ENCODE data around the gene RHBDL3. TPM values are rescaled to one million over a fixed set of nuclear protein-coding genes. Genes with fewer than 3 reads are reported as not detected.

Gene RHBDL3
- total RNA-seq, 2 donors from 2014 or later, result 0.26 to 0.66 TPM

DNA sequence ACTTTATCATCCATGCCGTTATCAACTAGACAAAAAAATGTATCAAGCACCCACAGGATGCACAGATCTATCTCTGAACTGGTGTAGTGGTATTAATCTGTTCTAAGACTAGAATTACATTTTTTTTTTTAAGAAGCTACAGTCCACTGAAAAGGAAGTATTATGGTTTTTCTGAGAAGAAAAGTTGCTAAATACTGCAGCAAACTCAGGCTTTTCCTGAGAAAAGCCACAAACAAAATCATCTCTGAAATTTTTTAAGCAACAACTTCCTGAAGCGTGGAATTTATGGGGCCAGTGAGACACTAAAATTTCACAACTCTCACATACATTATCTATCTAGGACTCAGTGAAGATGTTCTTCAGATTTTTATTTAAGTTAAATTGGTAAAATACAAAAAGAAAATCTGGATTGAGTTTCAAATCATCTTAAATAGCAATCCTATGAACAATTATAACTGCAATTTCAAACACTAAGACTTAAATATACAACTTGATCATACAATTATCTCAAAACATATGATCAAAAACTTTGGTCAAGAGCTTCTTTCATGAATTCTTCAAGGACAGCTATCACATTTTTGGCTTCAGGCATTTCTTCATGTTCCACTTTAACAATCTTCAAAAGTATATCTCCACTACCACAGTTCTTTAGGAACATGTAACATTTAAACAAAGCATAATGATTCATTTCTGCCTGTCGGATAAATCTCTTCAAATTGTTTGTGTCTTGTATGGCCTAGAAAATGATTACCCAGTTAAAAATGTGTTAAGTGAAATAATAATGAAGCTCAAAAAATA is 65.8 kb downstream of the RHBDL3 start:
- no peaks in the 10 kb centered on the region for H3K9me3 ChIP-seq
- 79 to 86% methylated on average over 3 of the region's 3 CpGs for WGBS, 2 donors
- no peaks in the 10 kb centered on the region for H3K4me1 ChIP-seq
- ATAC-seq, result no peak
- H3K27ac ChIP-seq, result no peak overlapping the region
- DNase-seq, result no peak
- H3K4me3 ChIP-seq, result no peak overlapping the region
- intact Hi-C loops (cut with DNase I), result no loop called here
- peaks cover 0 to 4% of the 10 kb centered on the region in 2 donors for H3K36me3 ChIP-seq (replicated peaks in 1 of 2; ENCODE audit: insufficient read depth in 1 of 2, low read depth in 2 of 2)
- H3K27me3 ChIP-seq, result no peaks in the 10 kb centered on the region
- TF ChIP-seq, protein P1, sequence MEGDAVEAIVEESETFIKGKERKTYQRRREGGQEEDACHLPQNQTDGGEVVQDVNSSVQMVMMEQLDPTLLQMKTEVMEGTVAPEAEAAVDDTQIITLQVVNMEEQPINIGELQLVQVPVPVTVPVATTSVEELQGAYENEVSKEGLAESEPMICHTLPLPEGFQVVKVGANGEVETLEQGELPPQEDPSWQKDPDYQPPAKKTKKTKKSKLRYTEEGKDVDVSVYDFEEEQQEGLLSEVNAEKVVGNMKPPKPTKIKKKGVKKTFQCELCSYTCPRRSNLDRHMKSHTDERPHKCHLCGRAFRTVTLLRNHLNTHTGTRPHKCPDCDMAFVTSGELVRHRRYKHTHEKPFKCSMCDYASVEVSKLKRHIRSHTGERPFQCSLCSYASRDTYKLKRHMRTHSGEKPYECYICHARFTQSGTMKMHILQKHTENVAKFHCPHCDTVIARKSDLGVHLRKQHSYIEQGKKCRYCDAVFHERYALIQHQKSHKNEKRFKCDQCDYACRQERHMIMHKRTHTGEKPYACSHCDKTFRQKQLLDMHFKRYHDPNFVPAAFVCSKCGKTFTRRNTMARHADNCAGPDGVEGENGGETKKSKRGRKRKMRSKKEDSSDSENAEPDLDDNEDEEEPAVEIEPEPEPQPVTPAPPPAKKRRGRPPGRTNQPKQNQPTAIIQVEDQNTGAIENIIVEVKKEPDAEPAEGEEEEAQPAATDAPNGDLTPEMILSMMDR (IDR thresholded peaks at IDR 0.05), result no peak
- TF ChIP-seq POLR2A (IDR thresholded peaks at IDR 0.05), result no peak

- intact Hi-C loops (cut with DNase I), result no loop called here
- H3K4me1 ChIP-seq, result no peaks in the 10 kb centered on the region
- TF ChIP-seq POLR2A (IDR thresholded peaks at IDR 0.05), result no peak
- TF ChIP-seq, protein P1 (IDR thresholded peaks at IDR 0.05), result no peak
- H3K36me3 ChIP-seq (replicated peaks in 1 of 2; ENCODE audit: insufficient read depth in 1 of 2, low read depth in 2 of 2), result peaks cover 0 to 4% of the 10 kb centered on the region in 2 donors
- ATAC-seq (no peak), DNase-seq (no peak)
- H3K27me3 ChIP-seq, result no peaks in the 10 kb centered on the region
- H3K27ac ChIP-seq, result no peak overlapping the region
- no peaks in the 10 kb centered on the region for H3K9me3 ChIP-seq
- no peak overlapping the region for H3K4me3 ChIP-seq
- 93 to 95% methylated on average over 2 of the region's 2 CpGs for WGBS, 2 donors
Observed at GRCh38 chr17:32333187-32333586, 67.6 kb downstream of the RHBDL3 start.

- no peaks in the 10 kb centered on the region for H3K4me1 ChIP-seq
- TF ChIP-seq, protein P1 (IDR thresholded peaks at IDR 0.05), result no peak
- TF ChIP-seq POLR2A (IDR thresholded peaks at IDR 0.05), result no peak
- intact Hi-C loops (cut with DNase I), result no loop called here
- peaks cover 0 to 4% of the 10 kb centered on the region in 2 donors for H3K36me3 ChIP-seq (replicated peaks in 1 of 2; ENCODE audit: insufficient read depth in 1 of 2, low read depth in 2 of 2)
- H3K9me3 ChIP-seq, result no peaks in the 10 kb centered on the region
- DNase-seq (no peak), ATAC-seq (no peak)
- no peaks in the 10 kb centered on the region for H3K27me3 ChIP-seq
- H3K4me3 ChIP-seq, result no peak overlapping the region
- no peak overlapping the region for H3K27ac ChIP-seq
Observed at GRCh38 chr17:32335046-32335445, 69.4 kb downstream of the RHBDL3 start.

- Histone ChIP-seq H3K4me1 (no peaks in the 10 kb centered on the region), H3K27me3 (no peaks in the 10 kb centered on the region), H3K27ac (no peak overlapping the region), H3K9me3 (no peaks in the 10 kb centered on the region), H3K36me3 (replicated peaks in 1 of 2; ENCODE audit: insufficient read depth in 1 of 2, low read depth in 2 of 2) (peaks cover 0 to 4% of the 10 kb centered on the region in 2 donors), H3K4me3 (no peak overlapping the region)
- ATAC-seq (no peak), DNase-seq (no peak)
- TF ChIP-seq, protein P1 (IDR thresholded peaks at IDR 0.05), result no peak
- TF ChIP-seq POLR2A (IDR thresholded peaks at IDR 0.05), result no peak
- intact Hi-C loops (cut with DNase I), result no loop called here
- 84 to 91% methylated on average over 4 of the region's 4 CpGs for WGBS, 2 donors
Observed at GRCh38 chr17:32335687-32336086, 70.1 kb downstream of the RHBDL3 start.
